GM12891 (cell line): Measurements from ENCODE around the gene BCR.

Experiments
- PAX5 ChIP-seq: IDR thresholded peaks from 2 replicates; pipeline ENCODE4 v1.6.1; 2011; ENCODE audit warnings: low read length, moderate library complexity, mild to moderate bottlenecking; ENCODE audit not compliant: insufficient read depth, severe bottlenecking
- POLR2A ChIP-seq: IDR thresholded peaks from 2 replicates; pipeline ENCODE4 v1.6.1; 2011; ENCODE audit warnings: low read depth, low read length, control low read depth
- POLR2AphosphoS5 ChIP-seq: IDR thresholded peaks from 2 replicates; pipeline ENCODE4 v1.6.1; 2011; ENCODE audit warnings: low read depth, low read length, control low read depth
- POU2F2 ChIP-seq: IDR thresholded peaks from 2 replicates; pipeline ENCODE4 v1.6.1; 2011; ENCODE audit warnings: low read depth, mild to moderate bottlenecking, control low read depth, low read length, moderate library complexity
- SPI1 ChIP-seq: IDR thresholded peaks from 2 replicates; pipeline ENCODE4 v1.6.1; 2011; ENCODE audit warnings: low read depth, low read length, control low read depth
- TAF1 ChIP-seq: IDR thresholded peaks from 2 replicates; pipeline ENCODE4 v1.6.1; 2011; ENCODE audit warnings: low read depth, low read length, control low read depth

- TF ChIP-seq POLR2AphosphoS5 (no peak), POLR2A (no peak), TAF1 (no peak), SPI1 (no peak), POU2F2 (no peak), PAX5 (no peak)
Measured at GRCh38 chr22:23273445-23274145, 93.3 kb downstream of the BCR start.
